Pulmonary artery endothelial cell (primary cell): ENCODE data around the gene FCER2. TPM values are rescaled to one million over a fixed set of nuclear protein-coding genes. Genes with fewer than 3 reads are reported as not detected.

Experiments
- DNase-seq: peaks from one replicate; pipeline ENCODE4 v3.0.0-alpha.2; 2011; ENCODE audit warnings: low read depth, low spot score
- total RNA-seq: library from RNA; depleted of rRNA; stranded (reverse); fragments of >200 nt; gene quantifications from 2 replicates; pipeline ENCODE4 v1.2.3, GENCODE V29; 2014

FCER2 gene
- total RNA-seq, 1 donor from 2014 or later: not detected

- DNase-seq: no peak
These were observed 2.5 kb upstream of the FCER2 start for GRCh38 chr19:7704280-7705060.

- DNase-seq: no peak
These were observed 1.4 kb upstream of the FCER2 start for GRCh38 chr19:7703332-7703731.

- DNase-seq: no peak
These were observed 780 bp downstream of the FCER2 start for GRCh38 chr19:7701049-7701653.

- no peak for DNase-seq
These were observed 2.2 kb downstream of the FCER2 start for GRCh38 chr19:7699417-7700401.

- DNase-seq: no peak
These were observed 2.9 kb downstream of the FCER2 start for GRCh38 chr19:7699003-7699402.

- no peak for DNase-seq
These were observed 3.3 kb downstream of the FCER2 start for GRCh38 chr19:7698583-7698982.

GRCh38 chr19:7697721-7698287, 4.1 kb downstream of the FCER2 start:
- no peak for DNase-seq

GRCh38 chr19:7694499-7694898, 7.4 kb downstream of the FCER2 start:
- no peak for DNase-seq

- DNase-seq: no peak
These were observed 9.4 kb downstream of the FCER2 start for GRCh38 chr19:7692417-7693088.

- no peak for DNase-seq
These were observed 10.4 kb downstream of the FCER2 start for GRCh38 chr19:7691497-7691896.

- no peak for DNase-seq
These were observed 11.1 kb downstream of the FCER2 start for GRCh38 chr19:7690779-7691258.

- DNase-seq: no peak
These were observed 12.8 kb downstream of the FCER2 start for GRCh38 chr19:7689165-7689564.

- DNase-seq: no peak
These were observed 14.8 kb downstream of the FCER2 start for GRCh38 chr19:7687177-7687576.

- DNase-seq: no peak
These were observed 16.1 kb downstream of the FCER2 start for GRCh38 chr19:7685546-7686445.

- no peak for DNase-seq
These were observed 19.6 kb downstream of the FCER2 start for GRCh38 chr19:7682175-7682855.

GRCh38 chr19:7681340-7682174, 20.4 kb downstream of the FCER2 start:
- peak; percentile 22 for DNase-seq

GRCh38 chr19:7680606-7681339, 21.2 kb downstream of the FCER2 start, which contains the start of gene TRAPPC5:
Gene TRAPPC5 (plus strand): TSS chr19:7680833. CDS start chr19:7682254, 1,421 bp downstream.
- DNase-seq: peak; percentile 36
